Colonic mucosa (tissue), 4 donors: Measurements from ENCODE around the gene COPS3. TPM values are rescaled to one million over a fixed set of nuclear protein-coding genes. Genes with fewer than 3 reads are reported as not detected.
"Not testable (repeated sequence)": the region's sequence is repeated elsewhere in the genome, so short reads cannot be mapped to it uniquely, and the experiment has no call there.

ENCODE experiments used
- DNase-seq: peaks from one replicate; pipeline ENCODE4 v3.0.0-alpha.2; 2020
- H3K27ac ChIP-seq: fragments of 200-600 bp; one replicate; pipeline ENCODE4 v1.8.0; 2021
- H3K27me3 ChIP-seq: fragments of 200-600 bp; one replicate; pipeline ENCODE4 v1.8.0; 2021
- H3K36me3 ChIP-seq: fragments of 200-600 bp; one replicate; pipeline ENCODE4 v1.8.0; 2021
- H3K4me1 ChIP-seq: fragments of 200-600 bp; one replicate; pipeline ENCODE4 v1.8.0; 2021; ENCODE audit warnings: mild to moderate bottlenecking
- H3K4me3 ChIP-seq: fragments of 200-600 bp; one replicate; pipeline ENCODE4 v1.8.0; 2021
- H3K9ac ChIP-seq, 2 donors: one replicate each; pipeline ENCODE4 v1.7.0; 2013; ENCODE audit warnings: control low read depth in 2 of 2, low read depth in 2 of 2, low read length in 2 of 2
- H3K9me3 ChIP-seq: fragments of 200-600 bp; one replicate; pipeline ENCODE4 v1.8.0; 2021
- intact Hi-C: fragments of 100-400 bp; cut with DNase I; formaldehyde crosslinking; loops from one replicate; pipeline ENCODE4 v1.14.1; 2022
- total RNA-seq, 2 donors: library from RNA; stranded (reverse); fragmentation: NEBNext Ultra II Directional in 1 of 2; extraction: Animal tissue kit (Norgen Biotek cat#: 25700) in 1 of 2; gene quantifications; one replicate each; pipeline ENCODE4 v1.2.1, GENCODE V29; 2021
- TF ChIP-seq, protein P1 (sequence below): fragments of 200-600 bp; IDR thresholded peaks from one replicate; pipeline ENCODE4 v1.8.0; 2022; ENCODE audit warnings: antibody characterized with exemption, mild to moderate bottlenecking
- donor health status: healthy.
- donor health status: DM: no; HTN: no; CAD: no.
- donor health status: DM: no; HTN: no; CAD: no.

COPS3 gene
- total RNA-seq, 2 donors from 2014 or later: 43.9 to 60.4 TPM

DNA sequence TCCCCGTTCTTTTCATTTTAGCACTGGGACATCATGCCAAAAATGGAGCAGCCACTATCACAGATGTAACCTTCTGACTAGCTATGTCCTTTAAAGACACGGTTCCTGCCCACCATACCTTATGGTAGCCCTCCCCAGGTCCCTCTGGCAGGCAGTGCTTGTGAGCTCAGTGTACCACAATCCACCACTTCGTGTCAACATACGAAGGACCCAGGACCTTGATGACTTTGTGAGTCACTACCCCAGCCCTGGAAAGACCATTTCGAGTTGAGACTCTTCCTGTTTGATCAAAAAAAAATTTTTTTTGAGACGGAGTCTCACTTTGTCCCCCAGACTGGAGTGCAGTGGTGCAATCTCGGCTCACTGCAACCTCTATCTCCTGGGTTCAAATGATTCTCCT, 23.0 kb downstream of the COPS3 start:
- no peaks in the 10 kb centered on the region for H3K27me3 ChIP-seq
- H3K9me3 ChIP-seq: no peaks in the 10 kb centered on the region
- TF ChIP-seq, protein P1, sequence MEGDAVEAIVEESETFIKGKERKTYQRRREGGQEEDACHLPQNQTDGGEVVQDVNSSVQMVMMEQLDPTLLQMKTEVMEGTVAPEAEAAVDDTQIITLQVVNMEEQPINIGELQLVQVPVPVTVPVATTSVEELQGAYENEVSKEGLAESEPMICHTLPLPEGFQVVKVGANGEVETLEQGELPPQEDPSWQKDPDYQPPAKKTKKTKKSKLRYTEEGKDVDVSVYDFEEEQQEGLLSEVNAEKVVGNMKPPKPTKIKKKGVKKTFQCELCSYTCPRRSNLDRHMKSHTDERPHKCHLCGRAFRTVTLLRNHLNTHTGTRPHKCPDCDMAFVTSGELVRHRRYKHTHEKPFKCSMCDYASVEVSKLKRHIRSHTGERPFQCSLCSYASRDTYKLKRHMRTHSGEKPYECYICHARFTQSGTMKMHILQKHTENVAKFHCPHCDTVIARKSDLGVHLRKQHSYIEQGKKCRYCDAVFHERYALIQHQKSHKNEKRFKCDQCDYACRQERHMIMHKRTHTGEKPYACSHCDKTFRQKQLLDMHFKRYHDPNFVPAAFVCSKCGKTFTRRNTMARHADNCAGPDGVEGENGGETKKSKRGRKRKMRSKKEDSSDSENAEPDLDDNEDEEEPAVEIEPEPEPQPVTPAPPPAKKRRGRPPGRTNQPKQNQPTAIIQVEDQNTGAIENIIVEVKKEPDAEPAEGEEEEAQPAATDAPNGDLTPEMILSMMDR: no peak
- H3K9ac ChIP-seq: no peak overlapping the region
- H3K4me1 ChIP-seq: no peaks in the 10 kb centered on the region
- H3K4me3 ChIP-seq: no peak overlapping the region
- DNase-seq: no peak
- H3K27ac ChIP-seq: no peak overlapping the region
- intact Hi-C loops: no loop called here
- peaks cover 18% of the 10 kb centered on the region for H3K36me3 ChIP-seq

GRCh38 chr17:17256316-17256715, 24.7 kb downstream of the COPS3 start:
- no peak for DNase-seq
- Histone ChIP-seq H3K9me3 (no peaks in the 10 kb centered on the region), H3K4me1 (no peaks in the 10 kb centered on the region), H3K4me3 (no peak overlapping the region), H3K36me3 (peaks cover 15% of the 10 kb centered on the region), H3K9ac (no peak overlapping the region), H3K27ac (no peak overlapping the region), H3K27me3 (no peaks in the 10 kb centered on the region)
- intact Hi-C loops: no loop called here
- TF ChIP-seq, protein P1: no peak

DNA sequence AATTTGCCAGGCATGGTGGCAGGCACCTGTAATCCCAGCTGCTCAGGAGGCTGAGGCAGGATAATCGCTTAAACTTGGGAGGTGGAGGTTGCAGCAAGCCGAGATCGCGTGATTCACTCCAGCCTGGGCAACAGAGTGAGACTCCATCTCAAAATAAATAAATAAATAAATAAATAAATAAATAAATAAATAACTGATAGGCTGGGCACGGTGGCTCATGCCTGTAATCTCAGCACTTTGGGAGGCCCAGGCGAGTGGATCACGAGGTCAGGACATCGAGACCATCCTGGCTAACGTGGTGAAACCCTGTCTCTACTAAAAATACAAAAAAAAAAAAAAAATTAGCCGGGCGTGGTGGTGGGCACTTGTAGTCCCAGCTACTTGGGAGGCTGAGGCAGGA, 25.4 kb downstream of the COPS3 start:
- H3K4me1 ChIP-seq, DNase-seq, H3K27me3 ChIP-seq, intact Hi-C loops, H3K4me3 ChIP-seq, H3K9ac ChIP-seq, H3K9me3 ChIP-seq, H3K27ac ChIP-seq: not testable (repeated sequence)
- peaks cover 11% of the 10 kb centered on the region for H3K36me3 ChIP-seq

DNA sequence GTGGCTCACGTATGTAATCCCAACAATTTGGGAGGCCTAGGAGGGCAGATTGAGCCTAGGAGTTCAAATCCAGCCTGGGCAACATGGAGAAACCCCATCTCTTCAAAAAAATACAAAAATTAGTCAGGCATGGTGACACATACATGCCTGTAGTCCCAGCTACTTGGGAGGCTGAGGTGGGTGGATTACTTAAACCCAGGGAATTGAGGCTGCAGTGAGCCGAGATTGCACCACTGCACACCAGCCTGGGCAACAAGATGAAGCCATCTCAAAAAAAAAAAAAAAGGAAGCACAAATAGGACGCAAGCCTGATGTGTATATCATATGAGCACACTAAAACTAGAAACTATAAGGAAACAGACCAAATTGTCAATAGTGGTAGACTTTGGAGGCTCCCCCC, 27.0 kb downstream of the COPS3 start:
- no peak for DNase-seq
- peaks cover 4% of the 10 kb centered on the region for H3K36me3 ChIP-seq
- no peak overlapping the region for H3K9ac ChIP-seq
- no peaks in the 10 kb centered on the region for H3K9me3 ChIP-seq
- no peak overlapping the region for H3K4me3 ChIP-seq
- H3K27ac ChIP-seq: no peak overlapping the region
- TF ChIP-seq, protein P1: no peak
- no peaks in the 10 kb centered on the region for H3K27me3 ChIP-seq
- intact Hi-C loops: no loop called here
- no peaks in the 10 kb centered on the region for H3K4me1 ChIP-seq

GRCh38 chr17:17253406-17253805, 27.6 kb downstream of the COPS3 start:
- Histone ChIP-seq H3K9ac (no peak overlapping the region), H3K27me3 (no peaks in the 10 kb centered on the region), H3K36me3 (peaks cover 4% of the 10 kb centered on the region), H3K4me3 (no peak overlapping the region), H3K9me3 (no peaks in the 10 kb centered on the region), H3K27ac (no peak overlapping the region), H3K4me1 (no peaks in the 10 kb centered on the region)
- intact Hi-C loops: no loop called here
- no peak for DNase-seq
- TF ChIP-seq, protein P1: no peak

- H3K9me3 ChIP-seq: no peaks in the 10 kb centered on the region
- H3K36me3 ChIP-seq: no peaks in the 10 kb centered on the region
- H3K27ac ChIP-seq: no peak overlapping the region
- no peaks in the 10 kb centered on the region for H3K4me1 ChIP-seq
- H3K9ac ChIP-seq: no peak overlapping the region
- no peaks in the 10 kb centered on the region for H3K27me3 ChIP-seq
- TF ChIP-seq, protein P1: no peak
- DNase-seq: no peak
- intact Hi-C loops: no loop called here
- no peak overlapping the region for H3K4me3 ChIP-seq
Measured at GRCh38 chr17:17252149-17252661, 28.8 kb downstream of the COPS3 start.
